Measurements from ENCODE around the gene CROCC. TPM values are rescaled to one million over a fixed set of nuclear protein-coding genes. Genes with fewer than 3 reads are reported as not detected.

The CROCC gene
- total RNA-seq, 1 donor from 2014 or later, result 40.1 TPM

DNA sequence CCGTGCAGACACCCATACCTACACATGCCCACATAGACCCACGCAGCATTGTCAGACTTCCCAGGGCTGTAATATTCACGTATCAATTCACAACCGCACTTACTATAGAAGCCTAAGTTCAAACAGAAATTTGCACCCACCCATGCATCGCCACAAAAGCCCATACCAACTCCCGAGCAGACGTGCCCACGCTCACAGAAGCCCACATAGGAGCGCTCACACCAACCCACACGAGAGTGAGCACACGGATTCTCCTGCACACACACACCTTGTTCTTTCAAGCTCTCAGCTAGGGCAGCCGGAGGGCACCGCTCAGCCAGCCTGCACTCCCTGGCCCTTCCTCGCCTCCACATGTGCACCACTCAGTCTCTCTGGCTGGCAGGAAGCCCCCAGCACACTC, 54.1 kb downstream of the CROCC start:
- TF ChIP-seq, protein P1, sequence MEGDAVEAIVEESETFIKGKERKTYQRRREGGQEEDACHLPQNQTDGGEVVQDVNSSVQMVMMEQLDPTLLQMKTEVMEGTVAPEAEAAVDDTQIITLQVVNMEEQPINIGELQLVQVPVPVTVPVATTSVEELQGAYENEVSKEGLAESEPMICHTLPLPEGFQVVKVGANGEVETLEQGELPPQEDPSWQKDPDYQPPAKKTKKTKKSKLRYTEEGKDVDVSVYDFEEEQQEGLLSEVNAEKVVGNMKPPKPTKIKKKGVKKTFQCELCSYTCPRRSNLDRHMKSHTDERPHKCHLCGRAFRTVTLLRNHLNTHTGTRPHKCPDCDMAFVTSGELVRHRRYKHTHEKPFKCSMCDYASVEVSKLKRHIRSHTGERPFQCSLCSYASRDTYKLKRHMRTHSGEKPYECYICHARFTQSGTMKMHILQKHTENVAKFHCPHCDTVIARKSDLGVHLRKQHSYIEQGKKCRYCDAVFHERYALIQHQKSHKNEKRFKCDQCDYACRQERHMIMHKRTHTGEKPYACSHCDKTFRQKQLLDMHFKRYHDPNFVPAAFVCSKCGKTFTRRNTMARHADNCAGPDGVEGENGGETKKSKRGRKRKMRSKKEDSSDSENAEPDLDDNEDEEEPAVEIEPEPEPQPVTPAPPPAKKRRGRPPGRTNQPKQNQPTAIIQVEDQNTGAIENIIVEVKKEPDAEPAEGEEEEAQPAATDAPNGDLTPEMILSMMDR (conservative IDR thresholded peaks at IDR 0.05), result no peak
- Mint-ChIP-seq H3K4me3 (peak overlapping the region; percentile 57), H3K36me3 (no peaks in the 10 kb centered on the region), H3K4me1 (ENCODE audit: unreplicated experiment) (peaks cover 28% of the 10 kb centered on the region), H3K9me3 (no peaks in the 10 kb centered on the region), H3K27me3 (peaks cover 1% of the 10 kb centered on the region), H3K27ac (peak overlapping the region; percentile 30)
- no peak for DNase-seq (ENCODE audit: extremely low spot score, unreplicated experiment)

DNA sequence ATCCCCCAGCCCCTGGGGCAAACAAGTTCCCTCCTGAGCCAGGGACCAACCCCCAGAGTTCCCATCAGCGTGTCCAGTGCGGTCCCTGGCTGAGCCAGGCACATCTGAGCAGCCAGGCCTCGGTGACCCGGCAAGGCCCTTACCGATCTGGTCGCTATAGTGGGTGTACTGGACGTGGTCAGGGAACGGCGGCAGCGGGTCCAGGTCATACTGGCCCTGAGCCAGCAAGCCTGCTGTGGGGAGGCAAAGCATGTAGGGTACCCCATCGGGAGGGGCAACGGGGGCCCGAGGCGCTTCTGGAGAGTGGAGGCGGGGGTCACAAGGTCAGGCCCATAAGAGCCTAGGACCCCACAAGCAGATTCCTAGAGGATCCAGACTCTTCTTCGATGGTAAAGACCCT, 55.2 kb downstream of the CROCC start:
- Mint-ChIP-seq H3K4me1 (ENCODE audit: unreplicated experiment) (peaks cover 37% of the 10 kb centered on the region), H3K4me3 (no peak overlapping the region), H3K27ac (no peak overlapping the region), H3K9me3 (no peaks in the 10 kb centered on the region), H3K27me3 (peaks cover 5% of the 10 kb centered on the region), H3K36me3 (no peaks in the 10 kb centered on the region)
- no peak for DNase-seq (ENCODE audit: extremely low spot score, unreplicated experiment)
- TF ChIP-seq, protein P1 (conservative IDR thresholded peaks at IDR 0.05), result no peak

DNA sequence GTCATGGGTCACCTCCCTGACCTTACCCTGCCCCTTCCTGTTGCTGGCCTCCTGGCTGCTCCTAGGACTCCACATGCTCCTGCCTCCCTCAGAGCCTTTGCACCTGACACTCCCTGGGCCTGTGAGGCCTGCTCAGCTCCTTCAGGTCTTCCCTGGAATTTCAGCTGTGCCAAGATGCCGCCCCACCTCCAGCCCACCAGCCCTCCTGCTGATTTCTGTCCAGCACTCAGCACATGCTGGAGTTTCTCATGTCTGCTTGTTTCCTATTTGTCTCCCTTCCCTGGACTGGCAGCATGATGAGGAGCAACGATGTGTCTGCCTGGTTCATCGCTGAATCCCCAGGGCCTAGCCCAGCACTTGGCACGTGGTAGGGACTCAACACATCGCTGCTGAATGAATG, 55.6 kb downstream of the CROCC start:
- TF ChIP-seq, protein P1 (conservative IDR thresholded peaks at IDR 0.05), result no peak

DNA sequence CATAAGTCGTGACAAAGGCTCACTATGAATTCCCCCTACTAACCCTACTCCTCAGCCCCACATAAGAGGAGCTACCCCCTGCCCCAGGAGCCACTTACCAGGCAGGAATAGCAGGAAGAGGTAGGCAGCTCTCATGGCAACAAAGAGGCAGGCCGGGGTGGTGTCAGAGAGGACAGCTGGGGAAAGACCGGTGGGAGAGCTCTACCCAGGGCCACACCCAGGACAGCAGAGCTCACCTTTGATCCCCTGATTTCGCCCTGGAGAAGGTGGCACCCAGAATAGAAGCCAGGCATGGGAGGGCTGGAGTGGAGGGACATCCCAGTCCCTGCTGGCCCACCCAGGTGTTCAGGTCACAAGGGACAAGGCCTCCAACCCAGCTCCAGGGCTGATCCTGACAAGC, 56.4 kb downstream of the CROCC start:
- no peaks in the 10 kb centered on the region for H3K9me3 Mint-ChIP-seq
- TF ChIP-seq, protein P1 (conservative IDR thresholded peaks at IDR 0.05), result no peak
- H3K4me3 Mint-ChIP-seq, result peak overlapping the region; percentile 87
- no peaks in the 10 kb centered on the region for H3K36me3 Mint-ChIP-seq
- DNase-seq (ENCODE audit: extremely low spot score, unreplicated experiment), result no peak
- H3K4me1 Mint-ChIP-seq (ENCODE audit: unreplicated experiment), result peaks cover 35% of the 10 kb centered on the region
- H3K27me3 Mint-ChIP-seq, result peaks cover 5% of the 10 kb centered on the region
- H3K27ac Mint-ChIP-seq, result peak overlapping the region; percentile 26

More for the DNA sequence above, 55.6 kb downstream of the CROCC start:
- Mint-ChIP-seq H3K9me3 (no peaks in the 10 kb centered on the region), H3K27ac (peak overlapping the region; percentile 26), H3K4me3 (peak overlapping the region; percentile 87), H3K4me1 (ENCODE audit: unreplicated experiment) (peaks cover 36% of the 10 kb centered on the region), H3K36me3 (no peaks in the 10 kb centered on the region), H3K27me3 (peaks cover 5% of the 10 kb centered on the region)
- no peak for DNase-seq (ENCODE audit: extremely low spot score, unreplicated experiment)

DNA sequence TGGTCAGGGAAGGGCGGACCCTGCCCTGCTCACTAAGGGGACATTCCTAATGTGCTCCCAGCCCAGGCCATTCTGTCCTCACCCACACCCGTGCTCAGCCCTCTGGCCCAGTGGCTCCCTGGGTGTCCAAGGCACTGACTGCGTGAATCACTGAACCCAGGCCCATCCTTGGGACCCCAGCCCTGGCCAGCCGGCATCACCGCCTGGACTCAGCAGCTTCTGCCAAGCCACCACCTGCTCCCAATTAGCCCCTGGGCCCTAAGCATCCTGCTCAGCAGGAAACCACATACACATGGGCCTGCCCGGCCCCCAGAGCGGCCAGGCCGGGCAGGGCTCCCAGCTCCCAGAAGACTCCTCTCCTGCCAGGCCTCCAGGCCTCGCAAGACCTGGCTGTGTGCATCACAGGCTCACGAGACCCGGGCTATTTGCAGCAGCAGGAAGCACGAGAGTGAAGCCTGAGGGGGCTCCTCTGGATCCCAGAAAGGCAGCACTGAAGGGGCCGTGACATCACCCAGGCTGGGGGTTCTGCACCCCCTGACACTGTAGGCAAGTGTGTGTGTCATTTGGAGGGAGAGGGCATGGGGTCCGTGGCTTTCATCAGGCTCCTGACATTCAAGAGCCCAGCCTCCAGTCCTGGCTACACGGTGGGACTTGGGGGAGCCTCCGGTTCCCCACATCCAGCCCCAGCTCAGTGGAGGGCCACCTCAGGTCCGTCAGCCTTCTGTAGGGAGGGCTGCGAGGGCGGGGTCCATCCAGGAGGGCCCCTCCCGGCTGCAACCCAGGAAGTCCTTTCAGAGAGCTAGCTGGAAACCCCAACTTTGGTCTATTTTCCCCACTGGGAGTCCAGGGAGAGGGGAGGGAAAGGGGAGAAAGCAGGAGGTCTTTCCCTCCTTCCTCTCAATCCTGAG, 57.1 kb downstream of the CROCC start:
- no peaks in the 10 kb centered on the region for H3K9me3 Mint-ChIP-seq
- H3K27me3 Mint-ChIP-seq, result peaks cover 5% of the 10 kb centered on the region
- H3K4me1 Mint-ChIP-seq (ENCODE audit: unreplicated experiment), result peaks cover 39% of the 10 kb centered on the region
- TF ChIP-seq, protein P1 (conservative IDR thresholded peaks at IDR 0.05), result no peak
- peak overlapping the region; percentile 87 for H3K4me3 Mint-ChIP-seq
- no peaks in the 10 kb centered on the region for H3K36me3 Mint-ChIP-seq
- no peak overlapping the region for H3K27ac Mint-ChIP-seq
- peak; percentile 62 for DNase-seq (ENCODE audit: extremely low spot score, unreplicated experiment)

Data from type B pancreatic cell (in vitro differentiated cells).